ENCODE data around the gene SLC9C2. TPM values are rescaled to one million over a fixed set of nuclear protein-coding genes. Genes with fewer than 3 reads are reported as not detected.

SLC9C2 gene
- polyA plus RNA-seq, 3 donors, result not detected

DNA sequence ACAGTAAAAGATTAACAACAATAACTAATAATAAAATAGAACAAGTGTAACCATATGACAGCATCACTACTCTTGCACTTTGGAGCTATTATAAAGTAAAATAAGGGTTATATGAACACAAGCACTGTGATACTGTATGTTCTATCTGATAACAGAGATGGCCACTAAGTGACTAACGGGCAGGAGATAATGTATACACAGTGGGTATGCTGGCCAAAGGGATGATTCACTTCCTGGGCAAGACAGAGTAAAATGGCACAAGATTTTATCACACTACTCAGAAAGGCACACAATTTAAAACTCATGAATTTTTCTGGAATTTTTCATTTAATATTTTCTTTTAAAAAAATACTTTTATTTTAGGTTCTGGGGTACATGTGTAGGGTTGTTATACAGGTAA, 12.3 kb downstream of the SLC9C2 start:
- no CpG with 5 or more reads among the region's 1 CpG for WGBS (ENCODE audit: insufficient coverage)
- no peaks in the 10 kb centered on the region for H3K4me1 Mint-ChIP-seq
- TF ChIP-seq CTCF (IDR thresholded peaks at IDR 0.05), result no peak

GRCh38 chr1:173581383-173582079, 21.3 kb downstream of the SLC9C2 start:
- no peaks in the 10 kb centered on the region for H3K79me2 ChIP-seq (ENCODE audit: insufficient read depth, low read length)
- intact Hi-C loops (cut with micrococcal nuclease), result no loop called here
- H3K27me3 ChIP-seq (ENCODE audit: control insufficient read depth in 2 of 2, insufficient read depth in 2 of 2, low read length in 2 of 2), result no peaks in the 10 kb centered on the region
- Mint-ChIP-seq H3K36me3 (no peaks in the 10 kb centered on the region), H3K4me1 (no peaks in the 10 kb centered on the region), H3K9me3 (peaks cover 0 to 4% (median 0%) of the 10 kb centered on the region in 7 donors), H3K4me3 (no peak overlapping the region), H3K27ac (no peak overlapping the region), H3K27me3 (ENCODE audit: low read depth in 3 of 3) (peaks cover 2 to 3% (median 2%) of the 10 kb centered on the region in 3 donors)
- no peaks in the 10 kb centered on the region for H3K36me3 ChIP-seq (replicated peaks in 1 of 2; ENCODE audit: control insufficient read depth in 1 of 2, insufficient read depth in 2 of 2, low read length in 2 of 2)
- H3K4me1 ChIP-seq (ENCODE audit: control insufficient read depth in 1 of 2, insufficient read depth in 2 of 2, low read length in 2 of 2), result no peaks in the 10 kb centered on the region
- H3K4me3 ChIP-seq (replicated peaks in 1 of 3; ENCODE audit: low read depth in 2 of 3, low read length in 3 of 3), result no peak overlapping the region
- H3K27ac ChIP-seq (ENCODE audit: low read depth in 1 of 2, low read length in 2 of 2), result no peak overlapping the region
- no peak overlapping the region for H3K4me2 ChIP-seq (replicated peaks; ENCODE audit: extremely low read depth, low read length, poor library complexity, severe bottlenecking)
- no peak for TF ChIP-seq CTCF (IDR thresholded peaks at IDR 0.05)
- H4K20me1 ChIP-seq (ENCODE audit: insufficient read depth, low read length), result no peaks in the 10 kb centered on the region
- H3K9ac ChIP-seq (ENCODE audit: insufficient read depth, low read length, poor library complexity, severe bottlenecking), result no peak overlapping the region
- DNase-seq, result no peak
- no peaks in the 10 kb centered on the region for H3K9me3 ChIP-seq (replicated peaks in 1 of 2; ENCODE audit: control insufficient read depth in 1 of 2, insufficient read depth in 1 of 2, low read length in 2 of 2)
- no peak overlapping the region for H2AFZ ChIP-seq (ENCODE audit: insufficient read depth, low read depth, low read length, poor library complexity, severe bottlenecking)
- WGBS (ENCODE audit: insufficient coverage), result no CpG with 5 or more reads among the region's 1 CpG

More for the DNA sequence above, 12.3 kb downstream of the SLC9C2 start:
- no peak overlapping the region for H3K4me3 Mint-ChIP-seq
- H4K20me1 ChIP-seq (ENCODE audit: insufficient read depth, low read length), result no peaks in the 10 kb centered on the region
- intact Hi-C loops (cut with micrococcal nuclease), result no loop called here
- no peaks in the 10 kb centered on the region for H3K9me3 ChIP-seq (replicated peaks in 1 of 2; ENCODE audit: control insufficient read depth in 1 of 2, insufficient read depth in 1 of 2, low read length in 2 of 2)
- H3K4me1 ChIP-seq (ENCODE audit: control insufficient read depth in 1 of 2, insufficient read depth in 2 of 2, low read length in 2 of 2), result no peaks in the 10 kb centered on the region
- DNase-seq, result no peak
- H3K27me3 ChIP-seq (ENCODE audit: control insufficient read depth in 2 of 2, insufficient read depth in 2 of 2, low read length in 2 of 2), result no peaks in the 10 kb centered on the region
- H2AFZ ChIP-seq (ENCODE audit: insufficient read depth, low read depth, low read length, poor library complexity, severe bottlenecking), result no peak overlapping the region
- no peaks in the 10 kb centered on the region for H3K36me3 ChIP-seq (replicated peaks in 1 of 2; ENCODE audit: control insufficient read depth in 1 of 2, insufficient read depth in 2 of 2, low read length in 2 of 2)
- H3K27ac Mint-ChIP-seq, result no peak overlapping the region
- no peak overlapping the region for H3K9ac ChIP-seq (ENCODE audit: insufficient read depth, low read length, poor library complexity, severe bottlenecking)
- no peaks in the 10 kb centered on the region for H3K36me3 Mint-ChIP-seq
- H3K4me2 ChIP-seq (replicated peaks; ENCODE audit: extremely low read depth, low read length, poor library complexity, severe bottlenecking), result no peak overlapping the region
- peaks cover 0 to 2% (median 0%) of the 10 kb centered on the region in 7 donors for H3K9me3 Mint-ChIP-seq
- no peak overlapping the region for H3K27ac ChIP-seq (ENCODE audit: low read depth in 1 of 2, low read length in 2 of 2)
- H3K79me2 ChIP-seq (ENCODE audit: insufficient read depth, low read length), result no peaks in the 10 kb centered on the region
- no peak overlapping the region for H3K4me3 ChIP-seq (replicated peaks in 1 of 3; ENCODE audit: low read depth in 2 of 3, low read length in 3 of 3)
- H3K27me3 Mint-ChIP-seq (ENCODE audit: low read depth in 3 of 3), result peaks cover 0 to 3% (median 3%) of the 10 kb centered on the region in 3 donors
